Measurements from ENCODE around the gene PCNX4. TPM values are rescaled to one million over a fixed set of nuclear protein-coding genes. Genes with fewer than 3 reads are reported as not detected.

The PCNX4 gene
- total RNA-seq, 2 experiments from 2014 or later: 49.1 to 54.4 TPM

- ChIA-PET POLR2A (interaction anchor here (0.6 to 5.3 kb wide), 19 partner anchors 10 to 220 kb away, joined by 3 to 28 read pairs (median 4); partner anchors contain the start of gene PCNX4), CTCF (ENCODE audit: unreplicated experiment) (interaction anchor here (0.6 to 1.5 kb wide), 5 partner anchors 18 to 1146 kb away, joined by 3 to 6 read pairs (median 3); no protein-coding TSS in a partner anchor)
- Histone ChIP-seq H3K4me2 (ENCODE audit: low read length) (peak within 1 kb of the TSS; percentile 82), H4K20me1 (ENCODE audit: insufficient read depth, low read length) (no peaks in the 10 kb centered on the region), H3K27ac (ENCODE audit: low read depth, low read length, poor library complexity, severe bottlenecking) (peak within 1 kb of the TSS; percentile 69), H3K36me3 (ENCODE audit: insufficient read depth, low read length) (peaks cover 6% of the 10 kb centered on the region), H3K79me2 (ENCODE audit: insufficient read depth, low read depth, low read length) (peaks cover 14% of the 10 kb centered on the region; the same call in 1 of the 2 replicates), H3K4me3 (ENCODE audit: low read depth, low read length, poor library complexity, severe bottlenecking) (peak within 1 kb of the TSS; percentile 70), H3K4me1 (ENCODE audit: insufficient read depth, low read length, poor library complexity, severe bottlenecking) (peaks cover 28% of the 10 kb centered on the region), H3K9me2 (ENCODE audit: insufficient read depth, low read length) (no peaks in the 10 kb centered on the region), H3K9me3 (ENCODE audit: low read length) (no peaks in the 10 kb centered on the region), H2AFZ (ENCODE audit: low read length) (peak within 1 kb of the TSS; percentile 90)
- BruUV-seq (replicated peaks): no TSS peak
- peak; percentile 88 for DNase-seq (ENCODE audit: low spot score)
- intact Hi-C loops (cut with micrococcal nuclease; ENCODE audit: unreplicated experiment): loop anchor here (1.0 to 5.0 kb wide), 4 partner anchors 74 to 223 kb away; partner anchors contain the start of gene PCNX4
- TF ChIP-seq EZH2phosphoT487 (IDR thresholded peaks at IDR 0.05; ENCODE audit: borderline replicate concordance, low read depth, low read length) (no peak), CTCF (conservative IDR thresholded peaks at IDR 0.05; ENCODE audit: low read length) (peak; percentile 63)
These were observed 73.2 kb downstream of the PCNX4 start, which contains the start of gene DHRS7 for GRCh38 chr14:60164712-60165546. DHRS7 (minus strand) TSS chr14:60165398; CDS start chr14:60165309, 89 bp downstream.

GRCh38 chr14:60165547-60165876, 73.8 kb downstream of the PCNX4 start:
- intact Hi-C loops (cut with micrococcal nuclease; ENCODE audit: unreplicated experiment): loop anchor here (1.0 to 5.0 kb wide), 4 partner anchors 74 to 223 kb away; partner anchors contain the start of gene PCNX4
- H3K9me2 ChIP-seq (ENCODE audit: insufficient read depth, low read length): no peaks in the 10 kb centered on the region
- peak overlapping the region; percentile 70 for H3K4me3 ChIP-seq (ENCODE audit: low read depth, low read length, poor library complexity, severe bottlenecking)
- TF ChIP-seq CTCF (conservative IDR thresholded peaks at IDR 0.05; ENCODE audit: low read length) (peak; percentile 75), EZH2phosphoT487 (IDR thresholded peaks at IDR 0.05; ENCODE audit: borderline replicate concordance, low read depth, low read length) (no peak)
- H3K27ac ChIP-seq (ENCODE audit: low read depth, low read length, poor library complexity, severe bottlenecking): peak overlapping the region; percentile 69
- no peaks in the 10 kb centered on the region for H3K9me3 ChIP-seq (ENCODE audit: low read length)
- H3K4me2 ChIP-seq (ENCODE audit: low read length): peak overlapping the region; percentile 82
- H3K4me1 ChIP-seq (ENCODE audit: insufficient read depth, low read length, poor library complexity, severe bottlenecking): peaks cover 28% of the 10 kb centered on the region
- peak; percentile 24 for DNase-seq (ENCODE audit: low spot score)
- peaks cover 14% of the 10 kb centered on the region; the same call in 1 of the 2 replicates for H3K79me2 ChIP-seq (ENCODE audit: insufficient read depth, low read depth, low read length)
- ChIA-PET POLR2A (interaction anchor here (0.8 to 5.3 kb wide), 18 partner anchors 10 to 221 kb away, joined by 3 to 28 read pairs (median 4); partner anchors contain the start of gene PCNX4), CTCF (ENCODE audit: unreplicated experiment) (interaction anchor here (0.6 to 1.5 kb wide), 4 partner anchors 18 to 201 kb away, joined by 3 to 6 read pairs (median 3); no protein-coding TSS in a partner anchor)
- no TSS peak for BruUV-seq (replicated peaks)
- no peaks in the 10 kb centered on the region for H4K20me1 ChIP-seq (ENCODE audit: insufficient read depth, low read length)
- peak overlapping the region; percentile 90 for H2AFZ ChIP-seq (ENCODE audit: low read length)
- H3K36me3 ChIP-seq (ENCODE audit: insufficient read depth, low read length): peaks cover 6% of the 10 kb centered on the region

Data from OCI-LY7 (cell line).